ENCODE results near the gene TPRKB.

TPRKB gene

GRCh38 chr2:73772819-73773218, 35.7 kb upstream of the TPRKB start:
- Histone ChIP-seq H3K23ac (ENCODE audit: low read length) (no peak overlapping the region), H3K4me1 (ENCODE audit: control insufficient read depth in 1 of 2, insufficient read depth in 2 of 2, low read length in 2 of 2) (no peaks in the 10 kb centered on the region), H3K27me3 (ENCODE audit: insufficient read depth, low read length) (no peaks in the 10 kb centered on the region), H3K9me3 (ENCODE audit: insufficient read depth, low read depth, low read length) (no peaks in the 10 kb centered on the region), H2AK5ac (ENCODE audit: low read length) (no peak overlapping the region), H3K14ac (ENCODE audit: low read length) (no peak overlapping the region), H3K9ac (ENCODE audit: low read length) (no peak overlapping the region), H2BK5ac (ENCODE audit: low read depth, low read length, poor library complexity) (no peak overlapping the region), H3K79me2 (ENCODE audit: control insufficient read depth, insufficient read depth, low read length, poor library complexity) (no peaks in the 10 kb centered on the region), H3K4me2 (ENCODE audit: low read length) (no peak overlapping the region), H2BK120ac (ENCODE audit: insufficient read depth, low read length, poor library complexity) (no peak overlapping the region), H3K27ac (ENCODE audit: low read depth, low read length) (no peak overlapping the region), H4K8ac (ENCODE audit: low read depth, low read length) (no peak overlapping the region), H3K4me3 (ENCODE audit: low read depth, low read length) (no peak overlapping the region), H4K12ac (ENCODE audit: low read depth, low read length) (no peak overlapping the region), H2AFZ (ENCODE audit: insufficient read depth, low read length, poor library complexity) (no peak overlapping the region), H3K18ac (ENCODE audit: low read length) (no peak overlapping the region), H3K36me3 (ENCODE audit: control insufficient read depth in 1 of 2, insufficient read depth in 2 of 2, low read length in 2 of 2) (peaks cover 10 to 18% of the 10 kb centered on the region in 2 experiments), H2BK12ac (ENCODE audit: low read length) (no peak overlapping the region), H4K91ac (ENCODE audit: low read depth, low read length) (no peak overlapping the region), H3K4ac (ENCODE audit: low read depth, low read length) (no peak overlapping the region), H3K79me1 (ENCODE audit: low read length) (no peaks in the 10 kb centered on the region)
- no peak for DNase-seq

DNA sequence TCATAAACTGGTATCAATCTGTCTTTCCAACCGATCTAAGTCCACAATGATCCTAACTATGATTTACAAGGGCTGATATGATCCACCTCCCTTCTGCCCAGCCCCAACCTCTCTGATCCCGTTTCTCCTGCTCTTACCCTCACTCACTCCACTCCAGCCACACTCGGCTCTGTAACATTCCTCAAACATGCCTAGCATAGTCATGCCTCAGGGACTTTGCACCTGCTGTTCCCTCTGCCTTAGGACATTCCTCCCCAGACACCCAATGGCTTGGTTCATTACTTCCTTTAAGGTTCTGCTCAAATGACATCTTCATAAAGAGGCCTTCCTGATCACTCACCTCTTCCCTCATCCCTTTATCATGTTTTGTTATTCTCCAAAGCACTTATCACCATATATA, 33.6 kb upstream of the TPRKB start:
- peak; percentile 36 to 73 for DNase-seq
- Histone ChIP-seq H3K9ac (ENCODE audit: low read length) (no peak overlapping the region), H2BK120ac (ENCODE audit: insufficient read depth, low read length, poor library complexity) (no peak overlapping the region), H4K12ac (ENCODE audit: low read depth, low read length) (no peak overlapping the region), H3K4me3 (ENCODE audit: low read depth, low read length) (no peak overlapping the region), H3K27me3 (ENCODE audit: insufficient read depth, low read length) (no peaks in the 10 kb centered on the region), H3K4me2 (ENCODE audit: low read length) (no peak overlapping the region), H3K9me3 (ENCODE audit: insufficient read depth, low read depth, low read length) (no peaks in the 10 kb centered on the region), H4K8ac (ENCODE audit: low read depth, low read length) (no peak overlapping the region), H3K4me1 (ENCODE audit: control insufficient read depth in 1 of 2, insufficient read depth in 2 of 2, low read length in 2 of 2) (no peaks in the 10 kb centered on the region), H3K79me1 (ENCODE audit: low read length) (no peaks in the 10 kb centered on the region), H3K27ac (ENCODE audit: low read depth, low read length) (no peak overlapping the region), H3K23ac (ENCODE audit: low read length) (no peak overlapping the region), H3K14ac (ENCODE audit: low read length) (no peak overlapping the region), H2AK5ac (ENCODE audit: low read length) (no peak overlapping the region), H2BK12ac (ENCODE audit: low read length) (no peak overlapping the region), H3K36me3 (ENCODE audit: control insufficient read depth in 1 of 2, insufficient read depth in 2 of 2, low read length in 2 of 2) (peaks cover 7 to 18% of the 10 kb centered on the region in 2 experiments), H3K79me2 (ENCODE audit: control insufficient read depth, insufficient read depth, low read length, poor library complexity) (no peaks in the 10 kb centered on the region), H3K18ac (ENCODE audit: low read length) (no peak overlapping the region), H2AFZ (ENCODE audit: insufficient read depth, low read length, poor library complexity) (no peak overlapping the region), H2BK5ac (ENCODE audit: low read depth, low read length, poor library complexity) (no peak overlapping the region), H3K4ac (ENCODE audit: low read depth, low read length) (no peak overlapping the region), H4K91ac (ENCODE audit: low read depth, low read length) (no peak overlapping the region)
- WGBS (ENCODE audit: extremely low coverage, insufficient coverage, insufficient read length), result no CpG with 5 or more reads among the region's 3 CpGs

DNA sequence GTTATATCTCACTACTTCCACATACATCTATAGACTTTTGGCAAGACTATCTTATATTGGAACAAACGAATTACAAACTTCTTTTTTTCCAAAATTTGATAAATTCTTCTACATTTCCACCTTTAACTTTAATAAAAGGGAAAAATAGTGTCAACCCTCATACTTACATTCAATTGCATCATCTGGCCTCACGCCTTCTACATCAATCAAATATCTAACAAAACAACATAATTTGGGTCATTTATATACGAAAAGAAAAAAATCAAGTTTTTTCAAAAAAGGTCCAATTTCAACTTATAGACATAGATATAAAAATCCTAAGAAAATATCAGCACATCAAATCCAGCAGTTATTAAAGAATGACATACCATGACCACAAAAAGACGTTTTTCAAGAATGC, 29.8 kb upstream of the TPRKB start:
- H3K4me1 ChIP-seq (ENCODE audit: control insufficient read depth in 1 of 2, insufficient read depth in 2 of 2, low read length in 2 of 2), result no peaks in the 10 kb centered on the region
- H2BK120ac ChIP-seq (ENCODE audit: insufficient read depth, low read length, poor library complexity), result no peak overlapping the region
- H4K12ac ChIP-seq (ENCODE audit: low read depth, low read length), result no peak overlapping the region
- H3K9ac ChIP-seq (ENCODE audit: low read length), result no peak overlapping the region
- H4K91ac ChIP-seq (ENCODE audit: low read depth, low read length), result no peak overlapping the region
- no peak overlapping the region for H3K4me3 ChIP-seq (ENCODE audit: low read depth, low read length)
- DNase-seq, result no peak
- no peak overlapping the region for H4K8ac ChIP-seq (ENCODE audit: low read depth, low read length)
- no peak overlapping the region for H3K4me2 ChIP-seq (ENCODE audit: low read length)
- no peaks in the 10 kb centered on the region for H3K9me3 ChIP-seq (ENCODE audit: insufficient read depth, low read depth, low read length)
- no peaks in the 10 kb centered on the region for H3K79me2 ChIP-seq (ENCODE audit: control insufficient read depth, insufficient read depth, low read length, poor library complexity)
- no peak overlapping the region for H2BK5ac ChIP-seq (ENCODE audit: low read depth, low read length, poor library complexity)
- H3K4ac ChIP-seq (ENCODE audit: low read depth, low read length), result no peak overlapping the region
- no peak overlapping the region for H3K18ac ChIP-seq (ENCODE audit: low read length)
- H3K36me3 ChIP-seq (ENCODE audit: control insufficient read depth in 1 of 2, insufficient read depth in 2 of 2, low read length in 2 of 2), result peaks cover 15 to 27% of the 10 kb centered on the region in 2 experiments
- H2AK5ac ChIP-seq (ENCODE audit: low read length), result no peak overlapping the region
- no peak overlapping the region for H3K27ac ChIP-seq (ENCODE audit: low read depth, low read length)
- no peak overlapping the region for H2BK12ac ChIP-seq (ENCODE audit: low read length)
- WGBS (ENCODE audit: extremely low coverage, insufficient coverage, insufficient read length), result 100% methylated on average over 1 of the region's 4 CpGs
- no peaks in the 10 kb centered on the region for H3K27me3 ChIP-seq (ENCODE audit: insufficient read depth, low read length)
- no peak overlapping the region for H2AFZ ChIP-seq (ENCODE audit: insufficient read depth, low read length, poor library complexity)
- no peak overlapping the region for H3K14ac ChIP-seq (ENCODE audit: low read length)
- H3K23ac ChIP-seq (ENCODE audit: low read length), result no peak overlapping the region
- H3K79me1 ChIP-seq (ENCODE audit: low read length), result no peaks in the 10 kb centered on the region

DNA sequence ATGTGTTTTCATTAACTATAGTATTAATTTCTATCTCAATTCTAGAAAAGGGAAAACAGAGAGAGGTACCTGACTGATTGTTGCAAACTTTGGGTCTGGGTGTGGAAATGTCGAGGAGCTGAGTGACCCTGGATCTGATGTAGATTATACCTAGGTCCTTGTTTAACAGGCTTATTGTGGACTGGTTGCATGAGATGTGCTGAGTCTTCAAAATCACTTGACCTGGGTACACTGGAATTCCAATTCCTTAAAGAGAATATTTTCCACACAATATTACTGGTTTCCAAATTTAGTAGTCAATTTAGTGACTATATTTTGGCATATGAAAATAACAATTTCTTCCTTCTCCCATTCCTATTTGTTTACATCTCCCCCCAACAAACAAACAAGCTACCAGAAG, 29.2 kb upstream of the TPRKB start:
- Histone ChIP-seq H3K9me3 (ENCODE audit: insufficient read depth, low read depth, low read length) (no peaks in the 10 kb centered on the region), H3K23ac (ENCODE audit: low read length) (no peak overlapping the region), H4K8ac (ENCODE audit: low read depth, low read length) (no peak overlapping the region), H3K14ac (ENCODE audit: low read length) (no peak overlapping the region), H2BK120ac (ENCODE audit: insufficient read depth, low read length, poor library complexity) (no peak overlapping the region), H2BK12ac (ENCODE audit: low read length) (no peak overlapping the region), H2AFZ (ENCODE audit: insufficient read depth, low read length, poor library complexity) (no peak overlapping the region), H3K36me3 (ENCODE audit: control insufficient read depth in 1 of 2, insufficient read depth in 2 of 2, low read length in 2 of 2) (peaks cover 15 to 29% of the 10 kb centered on the region in 2 experiments), H3K4me3 (ENCODE audit: low read depth, low read length) (no peak overlapping the region), H3K4me1 (ENCODE audit: control insufficient read depth in 1 of 2, insufficient read depth in 2 of 2, low read length in 2 of 2) (no peaks in the 10 kb centered on the region), H3K9ac (ENCODE audit: low read length) (no peak overlapping the region), H3K27me3 (ENCODE audit: insufficient read depth, low read length) (no peaks in the 10 kb centered on the region), H3K4me2 (ENCODE audit: low read length) (no peak overlapping the region), H3K4ac (ENCODE audit: low read depth, low read length) (no peak overlapping the region), H3K79me2 (ENCODE audit: control insufficient read depth, insufficient read depth, low read length, poor library complexity) (no peaks in the 10 kb centered on the region), H3K79me1 (ENCODE audit: low read length) (no peaks in the 10 kb centered on the region), H4K91ac (ENCODE audit: low read depth, low read length) (no peak overlapping the region), H3K18ac (ENCODE audit: low read length) (no peak overlapping the region), H3K27ac (ENCODE audit: low read depth, low read length) (no peak overlapping the region), H2AK5ac (ENCODE audit: low read length) (no peak overlapping the region), H2BK5ac (ENCODE audit: low read depth, low read length, poor library complexity) (no peak overlapping the region), H4K12ac (ENCODE audit: low read depth, low read length) (no peak overlapping the region)
- DNase-seq, result no peak
- WGBS (ENCODE audit: extremely low coverage, insufficient coverage, insufficient read length), result no CpG with 5 or more reads among the region's 1 CpG
